WTC11 (cell line): ENCODE measurements around the gene CCNH. TPM values are rescaled to one million over a fixed set of nuclear protein-coding genes. Genes with fewer than 3 reads are reported as not detected.

Experiments
- ATAC-seq: fragments of 200-7000 bp; cut with Tn5 transposase; 2 replicates; pipeline ENCODE4 v1.10.0; 2021; ENCODE audit warnings: mild to moderate bottlenecking, moderate library complexity
- CTCF ChIA-PET: fragments of 300-600 bp; sonication (Branson Sonifier 250); formaldehyde crosslinking; loops from one replicate; lab custom pipeline; 2021; ENCODE audit warnings: antibody characterized with exemption; lab: Charles Lee
- POLR2A ChIA-PET: fragments of 350-600 bp; sonication (Branson Sonifier 250); formaldehyde crosslinking; loops from one replicate; lab custom pipeline; 2021; ENCODE audit warnings: antibody characterized with exemption; lab: Charles Lee
- DNase-seq: peaks from one replicate; pipeline ENCODE4 v3.0.0; 2021; ENCODE audit warnings: low spot score
- H3K27ac Mint-ChIP-seq: 2 replicates; pipeline ENCODE4 v1.8.0; 2021; ENCODE audit warnings: mixed read lengths
- H3K27me3 Mint-ChIP-seq: 2 replicates; pipeline ENCODE4 v1.8.0; 2021; ENCODE audit warnings: low read depth, mild to moderate bottlenecking, moderate library complexity, mixed read lengths
- H3K36me3 Mint-ChIP-seq: 2 replicates; pipeline ENCODE4 v1.8.0; 2021; ENCODE audit warnings: mixed read lengths
- H3K4me1 Mint-ChIP-seq: 2 replicates; pipeline ENCODE4 v1.8.0; 2022; ENCODE audit warnings: mixed read lengths
- H3K4me3 Mint-ChIP-seq: 2 replicates; pipeline ENCODE4 v1.8.0; 2021; ENCODE audit warnings: mild to moderate bottlenecking, moderate library complexity, mixed read lengths
- H3K9me3 Mint-ChIP-seq: 2 replicates; pipeline ENCODE4 v1.8.0; 2021; ENCODE audit warnings: mixed read lengths
- GRHL2 ChIP-seq: fragments of 250-450 bp; sonication (Bioruptor Pico); IDR thresholded peaks from 2 replicates; pipeline ENCODE4 v1.8.0; 2022; ENCODE audit warnings: mild to moderate bottlenecking, moderate library complexity; ENCODE audit not compliant: insufficient replicate concordance, severe bottlenecking
- GTF2I ChIP-seq: fragments of 250-450 bp; sonication (Bioruptor Pico); conservative IDR thresholded peaks from 2 replicates; pipeline ENCODE4 v1.4.0; 2021; ENCODE audit warnings: mild to moderate bottlenecking
- HMGXB4 ChIP-seq: sonication (generic); formaldehyde crosslinking; IDR thresholded peaks from 2 replicates; pipeline ENCODE4 v1.8.1; 2023; ENCODE audit warnings: mild to moderate bottlenecking, moderate library complexity, missing genetic modification reagents
- IRF1 ChIP-seq: sonication (generic); formaldehyde crosslinking; IDR thresholded peaks from 2 replicates; pipeline ENCODE4 v1.8.0; 2023; ENCODE audit warnings: missing genetic modification reagents
- MAX ChIP-seq: sonication (generic); formaldehyde crosslinking; IDR thresholded peaks from 2 replicates; pipeline ENCODE4 v1.8.0; 2022; ENCODE audit warnings: mild to moderate bottlenecking, missing genetic modification reagents
- MLX ChIP-seq: sonication (generic); formaldehyde crosslinking; IDR thresholded peaks from 2 replicates; pipeline ENCODE4 v1.8.1; 2023; ENCODE audit warnings: mild to moderate bottlenecking, missing genetic modification reagents, moderate library complexity
- NFYB ChIP-seq: sonication (generic); formaldehyde crosslinking; conservative IDR thresholded peaks from 2 replicates; pipeline ENCODE4 v1.8.0; 2022; ENCODE audit warnings: low read depth, missing genetic modification reagents
- PREB ChIP-seq: sonication (generic); formaldehyde crosslinking; IDR thresholded peaks from 2 replicates; pipeline ENCODE4 v1.8.1; 2022; ENCODE audit warnings: mild to moderate bottlenecking, missing genetic modification reagents, moderate library complexity, borderline replicate concordance
- RORB ChIP-seq: fragments of 250-450 bp; sonication (Bioruptor Pico); IDR thresholded peaks from 2 replicates; pipeline ENCODE4 v1.9.0; 2021; ENCODE audit warnings: mild to moderate bottlenecking
- SOX15 ChIP-seq: fragments of 250-450 bp; sonication (Bioruptor Pico); IDR thresholded peaks from 2 replicates; pipeline ENCODE4 v1.9.0; 2021; ENCODE audit warnings: mild to moderate bottlenecking
- SP1 ChIP-seq: sonication (generic); formaldehyde crosslinking; conservative IDR thresholded peaks from 2 replicates; pipeline ENCODE4 v1.8.1; 2022; ENCODE audit warnings: missing genetic modification reagents
- ZNF232 ChIP-seq: sonication (generic); formaldehyde crosslinking; IDR thresholded peaks from 2 replicates; pipeline ENCODE4 v1.8.0; 2022; ENCODE audit warnings: mild to moderate bottlenecking, missing genetic modification reagents
- ZNF263 ChIP-seq: sonication (generic); formaldehyde crosslinking; IDR thresholded peaks from 2 replicates; pipeline ENCODE4 v1.8.1; 2022; ENCODE audit warnings: low read depth, mild to moderate bottlenecking, moderate library complexity, missing genetic modification reagents
- ZNF281 ChIP-seq: sonication (generic); formaldehyde crosslinking; IDR thresholded peaks from 2 replicates; pipeline ENCODE4 v1.8.0; 2023; ENCODE audit warnings: mild to moderate bottlenecking, missing genetic modification reagents
- ZNF396 ChIP-seq: fragments of 250-450 bp; sonication (Bioruptor Pico); IDR thresholded peaks from 2 replicates; pipeline ENCODE4 v1.8.0; 2021; ENCODE audit warnings: mild to moderate bottlenecking, moderate library complexity, borderline replicate concordance
- total RNA-seq: library from RNA; stranded (reverse); gene quantifications from 3 replicates; pipeline ENCODE4 v1.2.3, GENCODE V29; 2021

Gene CCNH
- total RNA-seq, 1 experiment from 2014 or later = 35.3 TPM

GRCh38 chr5:87390075-87390474 lies 22.7 kb downstream of the CCNH start:
- Mint-ChIP-seq H3K4me3 (no peak overlapping the region), H3K27ac (no peak overlapping the region; the same call in 1 of the 2 replicates), H3K27me3 (no peaks in the 10 kb centered on the region), H3K4me1 (no peaks in the 10 kb centered on the region), H3K9me3 (no peaks in the 10 kb centered on the region), H3K36me3 (peaks cover 76% of the 10 kb centered on the region)
- POLR2A ChIA-PET = no interaction called here
- no peak for ATAC-seq
- TF ChIP-seq NFYB (CRISPR knock-in tag) (no peak), HMGXB4 (CRISPR knock-in tag) (no peak), ZNF263 (no peak), SOX15 (CRISPR knock-in tag) (no peak), ZNF396 (CRISPR knock-in tag) (no peak), IRF1 (no peak), PREB (CRISPR knock-in tag) (no peak), SP1 (CRISPR knock-in tag) (no peak), MLX (CRISPR knock-in tag) (no peak), RORB (CRISPR knock-in tag) (no peak), GTF2I (CRISPR knock-in tag) (no peak), GRHL2 (CRISPR knock-in tag) (no peak), ZNF232 (CRISPR knock-in tag) (no peak), MAX (CRISPR knock-in tag) (no peak)
- TF ChIP-seq, all 79 proteins: peak for 0
- no peak for DNase-seq
- CTCF ChIA-PET = no interaction called here

- TF ChIP-seq ZNF281 (no peak), ZNF396 (CRISPR knock-in tag) (no peak)
- ChIA-PET POLR2A (no interaction called here), CTCF (no interaction called here)
- no peaks in the 10 kb centered on the region for H3K4me1 Mint-ChIP-seq
- no peaks in the 10 kb centered on the region for H3K27me3 Mint-ChIP-seq
- H3K4me3 Mint-ChIP-seq = no peak overlapping the region
- peaks cover 70% of the 10 kb centered on the region for H3K36me3 Mint-ChIP-seq
- H3K9me3 Mint-ChIP-seq = no peaks in the 10 kb centered on the region
- H3K27ac Mint-ChIP-seq = no peak overlapping the region; the same call in 1 of the 2 replicates
- ATAC-seq = no peak
- DNase-seq = no peak
These were observed 23.3 kb downstream of the CCNH start for GRCh38 chr5:87389296-87390034.
